ENCODE measurements around the gene CKM. TPM values are rescaled to one million over a fixed set of nuclear protein-coding genes. Genes with fewer than 3 reads are reported as not detected.

Gene CKM
- polyA plus RNA-seq (2011; rRNA removed) (not detected in 2 replicates), polyA plus RNA-seq (2017; fragmentation: RNase III; extraction: RNeasy Plus Mini Kit Qiagen cat#74134 plus additional on column Dnase treatment) (not detected in 3 replicates), polyA minus RNA-seq (2011; rRNA and poly(A)+ RNA removed) (not detected in 2 replicates)
- 0.03 TPM in 1 of 2 replicates, not detected in the other for polyA plus RNA-seq (2012; cell fraction: cytosol; rRNA removed)
- not detected in 2 replicates for polyA plus RNA-seq (2012; cell fraction: nucleus; rRNA removed)

DNA sequence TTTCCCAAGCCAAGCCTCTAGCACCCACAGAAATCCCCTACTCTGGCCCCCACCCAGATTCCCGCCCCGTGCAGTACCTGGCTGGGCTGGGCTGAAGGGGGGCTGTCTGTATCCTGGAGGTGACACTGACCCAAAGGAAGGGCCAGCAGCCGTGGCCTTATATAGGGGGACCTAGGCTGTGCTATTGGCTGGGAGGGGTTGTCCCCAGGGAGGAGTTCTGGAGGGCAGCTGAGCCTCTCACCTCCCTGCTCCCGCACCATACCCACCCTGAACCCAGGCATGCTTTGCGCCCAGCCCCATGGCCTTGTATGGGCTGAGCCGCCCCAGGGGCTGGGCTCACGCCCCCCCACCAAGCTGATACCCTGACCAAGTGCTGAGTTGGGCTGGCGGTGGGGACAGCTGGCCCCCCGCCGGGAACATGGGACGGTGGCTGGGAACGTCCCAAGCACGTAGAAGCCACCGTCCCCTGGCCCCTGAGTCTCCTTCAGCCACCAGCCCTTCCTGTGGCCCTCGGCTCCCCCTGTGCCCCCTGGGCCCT lies at the start of gene CKM:
Gene CKM, minus strand, starts transcription at position 132 of the 538 bp plus-strand sequence. CDS start 3,162 bp downstream, outside the sequence.
- DNase-seq (ENCODE audit: low read depth in 1 of 2, low spot score in 1 of 2) (no peak), FAIRE-seq (no peak), ATAC-seq (no peak)
- 79% methylated on average over 4 of the region's 15 CpGs for WGBS (ENCODE audit: missing lambda C conversion rate)
- Histone ChIP-seq H3K9me3 (no peaks in the 10 kb centered on the region), H3K4me1 (peaks cover 5% of the 10 kb centered on the region; the same call in 1 of the 3 replicates), H3K4me2 (no peak within 1 kb of the TSS), H3K27ac (no peak within 1 kb of the TSS), H3K4me3 (no peak within 1 kb of the TSS)
- no peak for TF ChIP-seq HOXA7 (CRISPR knock-in tag; IDR thresholded peaks at IDR 0.05)
- no peak for TF ChIP-seq CBX8 (IDR thresholded peaks at IDR 0.05)
- TF ChIP-seq ZC3H11A (IDR thresholded peaks at IDR 0.05), result no peak
- TF ChIP-seq, protein P1, sequence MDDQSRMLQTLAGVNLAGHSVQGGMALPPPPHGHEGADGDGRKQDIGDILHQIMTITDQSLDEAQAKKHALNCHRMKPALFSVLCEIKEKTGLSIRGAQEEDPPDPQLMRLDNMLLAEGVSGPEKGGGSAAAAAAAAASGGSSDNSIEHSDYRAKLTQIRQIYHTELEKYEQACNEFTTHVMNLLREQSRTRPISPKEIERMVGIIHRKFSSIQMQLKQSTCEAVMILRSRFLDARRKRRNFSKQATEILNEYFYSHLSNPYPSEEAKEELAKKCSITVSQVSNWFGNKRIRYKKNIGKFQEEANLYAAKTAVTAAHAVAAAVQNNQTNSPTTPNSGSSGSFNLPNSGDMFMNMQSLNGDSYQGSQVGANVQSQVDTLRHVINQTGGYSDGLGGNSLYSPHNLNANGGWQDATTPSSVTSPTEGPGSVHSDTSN (IDR thresholded peaks at IDR 0.05), result no peak
- TF ChIP-seq ZNF302 (CRISPR knock-in tag; IDR thresholded peaks at IDR 0.05), result no peak
- TF ChIP-seq JUNB (IDR thresholded peaks at IDR 0.05), result no peak
- TF ChIP-seq HEYL (CRISPR knock-in tag; IDR thresholded peaks at IDR 0.05), result no peak
- no peak for TF ChIP-seq PHF8 (IDR thresholded peaks at IDR 0.05; ENCODE audit: borderline replicate concordance, low read depth)
- TF ChIP-seq CHD2 (IDR thresholded peaks at IDR 0.05; ENCODE audit: low read length, partially characterized antibody), result no peak
- no peak for TF ChIP-seq EHMT2 (IDR thresholded peaks at IDR 0.05; ENCODE audit: low read depth)
- TF ChIP-seq TP53 (CRISPR knock-in tag; IDR thresholded peaks at IDR 0.05), result no peak
- TF ChIP-seq MAZ (IDR thresholded peaks at IDR 0.05; ENCODE audit: borderline replicate concordance, low read depth, low read length), result no peak
- no peak for TF ChIP-seq EHF (CRISPR knock-in tag; IDR thresholded peaks at IDR 0.05)
- TF ChIP-seq, protein P2, sequence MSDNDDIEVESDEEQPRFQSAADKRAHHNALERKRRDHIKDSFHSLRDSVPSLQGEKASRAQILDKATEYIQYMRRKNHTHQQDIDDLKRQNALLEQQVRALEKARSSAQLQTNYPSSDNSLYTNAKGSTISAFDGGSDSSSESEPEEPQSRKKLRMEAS (IDR thresholded peaks at IDR 0.05), result no peak
- no peak for TF ChIP-seq FOSB (CRISPR knock-in tag; IDR thresholded peaks at IDR 0.05)
- no peak for TF ChIP-seq ESRRA (IDR thresholded peaks at IDR 0.05; ENCODE audit: borderline replicate concordance, low read length)
- no peak for TF ChIP-seq FOSL2 (IDR thresholded peaks at IDR 0.05)
- no peak for TF ChIP-seq FOSL2 (CRISPR knock-in tag; IDR thresholded peaks at IDR 0.05)
- no peak for TF ChIP-seq SREBF2 (IDR thresholded peaks at IDR 0.05)
- TF ChIP-seq HOXB13 (CRISPR knock-in tag; IDR thresholded peaks at IDR 0.05; ENCODE audit: low read depth), result no peak
- ChIA-PET CTCF (no interaction called here), POLR2A (no interaction called here)

DNA sequence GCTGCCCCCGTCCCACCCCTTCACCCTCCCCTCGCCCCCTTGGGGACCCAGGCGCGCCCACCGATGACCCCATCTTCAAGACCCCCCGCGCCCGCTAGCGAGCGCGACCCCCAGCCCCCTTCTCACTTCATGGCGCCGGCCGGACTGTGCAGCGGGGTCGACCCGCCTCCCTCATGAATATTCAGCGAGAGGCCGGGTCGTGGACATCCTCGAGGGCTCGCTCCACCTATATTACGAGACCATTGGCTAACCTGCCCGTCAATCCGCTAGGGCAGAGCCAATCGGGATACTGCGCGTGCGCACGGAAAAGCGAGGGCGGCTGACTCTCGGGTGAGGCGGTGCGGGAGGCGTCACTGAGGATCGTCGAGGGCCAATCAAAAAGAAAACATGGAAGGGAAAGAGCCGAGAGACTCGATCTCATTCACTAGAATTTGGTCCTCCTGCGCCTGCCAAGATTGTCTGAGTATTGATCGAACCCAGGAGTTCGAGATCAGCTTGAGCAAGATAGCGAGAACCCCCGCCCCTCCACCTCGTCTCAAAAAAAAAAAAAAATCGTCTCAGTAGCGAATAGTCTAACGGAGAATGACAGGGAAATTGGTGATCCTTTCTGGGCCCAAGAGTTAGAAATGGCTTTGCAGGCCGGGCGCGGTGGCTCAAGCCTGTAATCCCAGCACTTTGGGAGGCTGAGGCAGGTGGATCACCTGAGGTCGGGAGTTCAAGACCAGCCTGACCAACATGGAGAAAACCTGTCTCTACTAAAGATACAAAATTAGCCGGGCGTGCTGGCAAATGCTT lies 47.9 kb upstream of the CKM start, which contains the start of gene ERCC2:
Gene ERCC2, minus strand, starts transcription at position 164 of the 795 bp plus-strand sequence. Its CDS starts 33 bp downstream, at position 131.
- H3K27ac ChIP-seq, result peak within 1 kb of the TSS; percentile 71 to 93
- no peaks in the 10 kb centered on the region; the same call in 2 of the 3 replicates for H3K4me1 ChIP-seq
- FAIRE-seq (no peak), DNase-seq (ENCODE audit: low read depth in 1 of 2, low spot score in 1 of 2) (peak; percentile 98 to 99), ATAC-seq (peak; percentile 99 to 100)
- no peaks in the 10 kb centered on the region for H3K9me3 ChIP-seq
- POLR2A ChIA-PET, result interaction anchor here (0.5 kb wide), 1 partner anchor 24 kb away, joined by 3 read pairs; no protein-coding TSS in a partner anchor
- WGBS (ENCODE audit: missing lambda C conversion rate), result 3% methylated on average over 31 of the region's 55 CpGs
- TF ChIP-seq ZFP36 (IDR thresholded peaks at IDR 0.05; ENCODE audit: borderline replicate concordance, partially characterized antibody), result no peak
- TF ChIP-seq, protein P2 (IDR thresholded peaks at IDR 0.05), result no peak
- TF ChIP-seq POLR2A (IDR thresholded peaks at IDR 0.05; ENCODE audit: low read length), result peak; percentile 3; the same call in 1 of the 2 replicates
- TF ChIP-seq PHF8 (IDR thresholded peaks at IDR 0.05; ENCODE audit: borderline replicate concordance, low read depth), result peak; percentile 26; the same call in 1 of the 2 replicates
- TF ChIP-seq, protein P1 (IDR thresholded peaks at IDR 0.05), result peak; percentile 99
- TF ChIP-seq RFX5 (IDR thresholded peaks at IDR 0.05), result no peak
- no peak for TF ChIP-seq RAD21 (conservative IDR thresholded peaks at IDR 0.05 in 1 of 2, IDR thresholded peaks at IDR 0.05 in 1 of 2)
- TF ChIP-seq FOSL2 (IDR thresholded peaks at IDR 0.05), result no peak
- no peak for TF ChIP-seq FOSL2 (CRISPR knock-in tag; IDR thresholded peaks at IDR 0.05)
- TF ChIP-seq, protein P3, sequence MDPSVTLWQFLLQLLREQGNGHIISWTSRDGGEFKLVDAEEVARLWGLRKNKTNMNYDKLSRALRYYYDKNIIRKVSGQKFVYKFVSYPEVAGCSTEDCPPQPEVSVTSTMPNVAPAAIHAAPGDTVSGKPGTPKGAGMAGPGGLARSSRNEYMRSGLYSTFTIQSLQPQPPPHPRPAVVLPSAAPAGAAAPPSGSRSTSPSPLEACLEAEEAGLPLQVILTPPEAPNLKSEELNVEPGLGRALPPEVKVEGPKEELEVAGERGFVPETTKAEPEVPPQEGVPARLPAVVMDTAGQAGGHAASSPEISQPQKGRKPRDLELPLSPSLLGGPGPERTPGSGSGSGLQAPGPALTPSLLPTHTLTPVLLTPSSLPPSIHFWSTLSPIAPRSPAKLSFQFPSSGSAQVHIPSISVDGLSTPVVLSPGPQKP (IDR thresholded peaks at IDR 0.05; ENCODE audit: low read depth, low read length), result no peak
- TF ChIP-seq, protein P4, sequence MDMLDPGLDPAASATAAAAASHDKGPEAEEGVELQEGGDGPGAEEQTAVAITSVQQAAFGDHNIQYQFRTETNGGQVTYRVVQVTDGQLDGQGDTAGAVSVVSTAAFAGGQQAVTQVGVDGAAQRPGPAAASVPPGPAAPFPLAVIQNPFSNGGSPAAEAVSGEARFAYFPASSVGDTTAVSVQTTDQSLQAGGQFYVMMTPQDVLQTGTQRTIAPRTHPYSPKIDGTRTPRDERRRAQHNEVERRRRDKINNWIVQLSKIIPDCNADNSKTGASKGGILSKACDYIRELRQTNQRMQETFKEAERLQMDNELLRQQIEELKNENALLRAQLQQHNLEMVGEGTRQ (IDR thresholded peaks at IDR 0.05), result 0 out of 2 replicates have a peak, but pooled peaks have one; percentile 12
- H3K4me3 ChIP-seq, result peak within 1 kb of the TSS; percentile 60
- peak within 1 kb of the TSS; percentile 72 for H3K4me2 ChIP-seq
- CTCF ChIA-PET, result interaction anchor here (0.8 to 1.1 kb wide), 5 partner anchors 13 to 33 kb away, joined by 3 to 5 read pairs (median 4); no protein-coding TSS in a partner anchor
